Measurements from ENCODE around the gene BTF3.
"Not testable (repeated sequence)": the region's sequence is repeated elsewhere in the genome, so short reads cannot be mapped to it uniquely, and the experiment has no call there.

Gene BTF3

GRCh38 chr5:73486119-73486899 is 11.9 kb upstream of the BTF3 start:
- no peak for DNase-seq

GRCh38 chr5:73487257-73487656 is 11.0 kb upstream of the BTF3 start:
- not testable (repeated sequence) for DNase-seq

GRCh38 chr5:73487815-73488214 is 10.4 kb upstream of the BTF3 start:
- DNase-seq = no peak

- DNase-seq = no peak
These were observed 9.4 kb upstream of the BTF3 start for GRCh38 chr5:73488806-73489205.

- DNase-seq = no peak
These were observed 8.2 kb upstream of the BTF3 start for GRCh38 chr5:73490088-73490487.

GRCh38 chr5:73491155-73491554 is 7.1 kb upstream of the BTF3 start:
- no peak for DNase-seq

DNA sequence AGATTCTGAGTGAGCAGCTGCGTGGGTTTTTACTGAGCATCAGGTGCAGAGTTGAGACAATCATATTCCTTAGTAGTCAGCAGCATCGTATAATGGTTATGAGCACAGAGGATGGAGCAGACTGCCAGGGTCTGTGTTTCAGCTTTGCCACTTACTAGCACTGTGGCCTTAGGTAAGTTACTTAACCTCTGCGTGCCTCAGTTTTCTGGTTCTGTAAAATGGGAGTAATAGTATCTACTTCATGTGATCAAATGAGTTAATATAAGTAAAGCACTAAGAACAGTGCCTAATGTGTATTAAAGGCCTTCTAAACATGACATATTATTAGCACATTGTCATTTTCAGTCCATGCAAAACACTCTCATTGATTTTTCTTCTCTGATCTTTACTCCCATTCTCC is 4.8 kb upstream of the BTF3 start:
- no peak for DNase-seq

- no peak for DNase-seq
These were observed 3.5 kb upstream of the BTF3 start for GRCh38 chr5:73494721-73495120.

DNA sequence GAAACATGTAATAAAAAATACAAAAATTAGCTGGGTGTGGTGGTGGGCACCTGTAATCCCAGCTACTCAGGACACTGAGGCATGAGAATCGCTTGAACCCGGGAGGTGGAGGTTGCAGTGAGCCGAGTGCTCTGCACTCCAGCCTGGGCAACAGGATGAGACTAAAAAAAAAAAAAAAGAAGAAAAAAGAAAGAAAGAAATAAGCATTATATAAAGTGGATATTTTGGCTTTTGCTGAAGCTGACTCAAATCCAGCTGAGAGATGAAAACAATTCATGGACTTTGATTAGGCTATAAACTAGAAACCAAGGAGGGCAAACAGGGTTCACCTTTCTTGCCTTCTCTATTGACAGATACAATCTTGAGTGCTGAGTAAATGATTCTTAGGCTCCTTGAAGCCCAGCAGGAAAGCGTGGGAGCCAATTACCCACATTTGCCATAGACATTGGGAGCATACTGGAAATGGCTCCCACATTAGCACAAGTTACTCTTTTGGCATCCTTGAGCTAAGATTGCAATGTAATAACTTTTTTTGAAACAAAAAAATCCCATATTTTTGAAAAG is 2.4 kb upstream of the BTF3 start:
- no peak for DNase-seq

DNA sequence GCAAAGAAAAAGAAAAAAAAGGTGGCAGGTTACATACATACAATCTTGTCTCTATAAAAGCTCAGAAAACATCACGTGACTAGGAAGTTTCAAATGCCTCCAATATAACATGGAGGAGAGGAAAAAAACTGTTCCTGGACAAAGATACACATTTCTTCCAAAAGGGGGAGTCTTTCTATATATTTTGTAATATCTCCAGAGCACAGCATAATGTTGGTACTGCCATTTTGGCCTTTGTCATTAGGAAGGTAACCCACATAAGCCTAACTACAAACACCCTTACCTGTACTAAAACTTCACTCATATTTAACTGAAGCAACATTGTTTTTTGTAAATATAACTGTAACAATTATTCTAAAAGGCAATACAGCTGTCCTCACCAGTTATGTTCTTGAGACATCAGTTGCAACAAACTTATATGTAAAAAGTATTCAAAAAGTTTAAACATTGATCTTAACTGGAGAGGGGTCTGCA is 1.2 kb upstream of the BTF3 start:
- DNase-seq = peak; percentile 57

GRCh38 chr5:73497497-73498056 is 665 bp upstream of the BTF3 start:
- DNase-seq = no peak

- no peak for DNase-seq
These were observed 945 bp downstream of the BTF3 start for GRCh38 chr5:73499187-73499586.

DNA sequence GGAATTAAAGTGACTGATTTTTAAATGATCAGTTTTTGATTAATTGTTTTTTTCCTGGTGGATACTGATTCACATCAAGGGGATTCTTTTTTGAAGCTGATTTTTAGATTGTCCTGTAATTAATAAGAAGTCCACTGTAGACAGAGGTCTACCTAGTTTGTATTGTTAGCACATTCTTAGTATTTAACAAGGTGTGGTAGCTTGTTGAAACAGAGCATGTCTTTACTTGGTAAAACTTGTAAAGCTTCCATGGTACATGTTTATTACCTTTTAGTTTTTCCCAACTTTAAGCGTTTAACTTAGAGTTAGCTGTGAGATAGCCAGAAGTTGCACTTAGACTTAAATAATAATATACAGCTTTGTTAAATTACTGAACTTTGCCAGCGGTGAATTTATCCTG is 1.5 kb downstream of the BTF3 start:
- DNase-seq = no peak

DNA sequence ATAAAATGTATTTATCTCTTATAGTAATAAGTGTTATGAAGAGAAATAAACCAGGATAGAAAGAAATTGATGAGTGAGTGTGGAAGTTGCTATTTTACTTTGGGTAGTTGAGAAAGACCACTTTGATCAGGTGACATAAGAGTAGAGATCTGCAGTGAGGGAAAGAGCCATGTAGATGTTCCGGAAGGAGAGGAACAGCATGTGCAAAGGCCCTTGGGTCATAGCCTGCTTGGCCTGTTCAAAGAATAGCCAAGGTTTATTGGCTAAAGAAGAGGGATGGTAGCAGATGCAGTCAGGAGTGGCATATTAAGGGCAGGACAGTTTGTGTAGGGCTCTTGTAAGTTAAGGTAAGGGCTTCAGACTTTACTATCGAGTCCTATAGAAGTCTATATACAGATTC is 3.2 kb downstream of the BTF3 start:
- DNase-seq = no peak

DNA sequence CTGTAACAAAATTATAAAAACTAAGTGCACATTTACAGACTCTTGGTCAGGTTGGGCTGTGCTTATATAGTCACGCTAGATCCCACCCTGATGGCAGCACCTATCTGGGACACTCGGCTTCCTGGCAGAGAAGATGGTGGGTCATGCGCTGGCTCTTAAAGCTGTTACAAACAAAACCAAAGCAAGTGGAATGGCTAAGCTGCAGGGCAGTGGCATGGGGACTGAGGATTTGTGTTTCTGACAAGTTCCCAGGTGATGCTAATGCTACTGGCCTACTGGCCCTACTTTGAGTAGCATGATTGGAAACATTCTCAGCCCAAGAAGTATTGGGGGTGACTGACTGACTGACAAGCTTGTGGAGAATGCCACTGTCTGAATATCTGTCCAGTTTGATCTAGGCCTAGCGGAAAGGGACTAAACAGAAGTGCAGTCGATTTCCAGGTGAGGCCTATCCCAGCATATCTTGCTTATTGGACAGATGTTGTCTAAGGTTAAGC is 8.3 kb downstream of the BTF3 start:
- DNase-seq = no peak

DNA sequence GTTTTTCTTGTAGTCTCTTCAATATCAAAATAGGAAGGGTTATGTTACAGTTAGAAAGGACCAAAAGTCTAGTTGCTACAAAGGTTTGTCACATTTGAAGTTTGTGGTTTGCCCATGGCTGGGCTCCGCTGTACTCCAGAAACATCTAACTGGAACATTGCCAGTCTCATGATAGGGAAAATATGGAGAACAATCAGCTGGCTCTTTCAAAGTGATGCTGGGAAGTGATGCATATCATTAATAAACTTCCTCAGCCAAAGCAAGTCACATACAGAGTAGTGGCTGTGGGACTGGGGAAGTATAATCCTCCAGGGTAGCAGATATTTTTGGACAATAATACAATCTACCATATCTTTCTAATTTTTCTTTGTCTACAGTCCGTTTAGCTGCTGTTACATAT is 8.8 kb downstream of the BTF3 start:
- DNase-seq = no peak

GRCh38 chr5:73508521-73508920 is 10.3 kb downstream of the BTF3 start:
- not testable (repeated sequence) for DNase-seq

GRCh38 chr5:73513996-73514395 is 15.8 kb downstream of the BTF3 start:
- no peak for DNase-seq

GRCh38 chr5:73514418-73514817 is 16.2 kb downstream of the BTF3 start:
- DNase-seq = no peak

- no peak for DNase-seq
These were observed 17.0 kb downstream of the BTF3 start for GRCh38 chr5:73515232-73515631.

GRCh38 chr5:73519531-73520283 is 21.5 kb downstream of the BTF3 start:
- DNase-seq = peak; percentile 26

DNA sequence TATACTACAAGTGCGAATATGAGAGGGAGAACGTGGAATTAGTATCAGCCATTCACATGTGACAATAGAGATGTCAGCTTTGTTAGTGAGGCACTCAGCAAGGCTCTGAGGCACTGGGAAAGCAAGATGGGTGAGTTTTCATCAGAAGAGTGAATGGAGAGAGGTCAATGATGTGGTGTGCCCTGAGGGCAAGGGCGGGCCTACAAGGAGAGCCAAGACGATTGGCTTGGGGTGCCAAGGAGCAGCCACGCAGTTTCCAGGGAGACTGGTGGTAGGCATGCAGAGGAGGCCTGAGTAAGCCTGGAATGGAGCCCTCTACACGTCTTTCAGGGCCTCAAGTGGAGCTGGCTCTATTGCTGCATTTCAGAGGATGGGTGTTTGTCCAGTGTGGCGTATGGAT is 24.7 kb downstream of the BTF3 start:
- no peak for DNase-seq

GRCh38 chr5:73523861-73524260 is 25.6 kb downstream of the BTF3 start:
- DNase-seq = no peak

Measured in NCI-H1048 (cell line).